H1 (cell line): ENCODE results near the gene GABRB2. TPM values are rescaled to one million over a fixed set of nuclear protein-coding genes. Genes with fewer than 3 reads are reported as not detected.

Experiments used
- CTCF ChIA-PET: fragments of 300-600 bp; sonication (Branson Sonifier 250); formaldehyde crosslinking; loops from one replicate; lab custom pipeline; 2021; ENCODE audit not compliant: partially characterized antibody; lab: Charles Lee
- POLR2A ChIA-PET: fragments of 300-600 bp; sonication (Branson Sonifier 250); formaldehyde crosslinking; loops from one replicate; lab custom pipeline; 2021; ENCODE audit warnings: inconsistent platforms; ENCODE audit not compliant: partially characterized antibody; lab: Charles Lee
- DNase-seq, 2 experiments: peaks; one replicate each; pipeline versions ENCODE4 v3.0.0 to v3.0.0-alpha.2; 2010 to 2022; ENCODE audit warnings: low spot score in 2 of 2, low read depth in 1 of 2, mixed read lengths in 1 of 2
- FAIRE-seq: peaks from 2 replicates; lab custom pipeline; 2011; peaks lifted over from hg19 to GRCh38; lab: Jason Lieb, UNC
- H2AFZ ChIP-seq: 2 replicates; pipeline ENCODE4 v1.8.1; 2012; ENCODE audit warnings: low read length, inconsistent platforms
- H2AK5ac ChIP-seq: 2 replicates; pipeline ENCODE4 v1.6.1; 2013; ENCODE audit warnings: low read depth, low read length
- H2BK120ac ChIP-seq: replicated peaks from 2 replicates; pipeline ENCODE3; 2013; ENCODE audit warnings: low read depth, low read length, inconsistent platforms
- H2BK12ac ChIP-seq: 2 replicates; pipeline ENCODE4 v1.6.1; 2013; ENCODE audit warnings: low read depth, low read length
- H2BK15ac ChIP-seq: 2 replicates; pipeline ENCODE4 v1.6.1; 2013; ENCODE audit warnings: low read length
- H2BK20ac ChIP-seq: 2 replicates; pipeline ENCODE4 v1.6.1; 2013; ENCODE audit warnings: low read length
- H2BK5ac ChIP-seq: 2 replicates; pipeline ENCODE4 v1.6.1; 2013; ENCODE audit warnings: low read depth, low read length
- H3K14ac ChIP-seq: 2 replicates; pipeline ENCODE4 v1.6.1; 2013; ENCODE audit warnings: inconsistent platforms; ENCODE audit not compliant: insufficient read length
- H3K18ac ChIP-seq: 2 replicates; pipeline ENCODE4 v1.6.1; 2013; ENCODE audit warnings: low read length; ENCODE audit errors: extremely low read depth
- H3K23ac ChIP-seq: 2 replicates; pipeline ENCODE4 v1.6.1; 2013; ENCODE audit warnings: inconsistent platforms; ENCODE audit not compliant: insufficient read length
- H3K23me2 ChIP-seq: 2 replicates; pipeline ENCODE4 v1.6.1; 2013; ENCODE audit warnings: low read depth, low read length
- H3K27ac ChIP-seq: 2 replicates; pipeline ENCODE4 v1.6.1; 2011; ENCODE audit warnings: low read depth, low read length, inconsistent platforms
- H3K27me3 ChIP-seq, 4 experiments: replicated peaks in 1 of 4; 1 replicate in 1 of 4; 2 replicates in 3 of 4; pipeline versions ENCODE4 v1.6.1 to v1.8.1; 2011 to 2013; ENCODE audit warnings: low read length in 3 of 4, mild to moderate bottlenecking in 3 of 4, inconsistent platforms in 2 of 4, mixed read lengths in 2 of 4, moderate library complexity in 1 of 4; ENCODE audit not compliant: control insufficient read depth in 3 of 4, insufficient read depth in 3 of 4; ENCODE audit errors: extremely low read depth in 1 of 4
- H3K36me3 ChIP-seq, 4 experiments: 2 replicates each; pipeline versions ENCODE4 v1.6.1 to v1.8.1; 2011 to 2013; ENCODE audit warnings: mild to moderate bottlenecking in 4 of 4, low read length in 3 of 4, moderate library complexity in 2 of 4, control low read depth in 1 of 4, inconsistent platforms in 1 of 4; ENCODE audit not compliant: insufficient read depth in 4 of 4, control insufficient read depth in 2 of 4
- H3K4ac ChIP-seq: replicated peaks from 2 replicates; pipeline ENCODE3; 2013; ENCODE audit warnings: low read length, low read depth, mixed read lengths, inconsistent platforms; ENCODE audit not compliant: insufficient read length
- H3K4me1 ChIP-seq, 4 experiments: replicated peaks in 1 of 4; 1 replicate in 1 of 4; 2 replicates in 3 of 4; pipeline versions ENCODE4 v1.6.1 to v1.8.1; 2011 to 2013; ENCODE audit warnings: low read length in 3 of 4, inconsistent platforms in 2 of 4, mixed read lengths in 1 of 4; ENCODE audit not compliant: insufficient read depth in 4 of 4, control insufficient read depth in 3 of 4
- H3K4me2 ChIP-seq, 2 experiments: 2 replicates each; pipeline versions ENCODE4 v1.6.1 to v1.8.1; 2011 to 2013; ENCODE audit warnings: low read depth in 2 of 2, low read length in 2 of 2, control low read depth in 1 of 2, inconsistent platforms in 1 of 2, mild to moderate bottlenecking in 1 of 2; ENCODE audit not compliant: insufficient read depth in 1 of 2
- H3K4me3 ChIP-seq, 4 experiments: fragments of 200-600, 300-600 bp in 1 of 4; sonication (generic), shearing (Covaris generic), sonication (Bioruptor Twin) in 1 of 4; 2 replicates each; pipeline versions ENCODE4 v1.5.1 to v1.8.1; 2011 to 2016; ENCODE audit warnings: low read length in 4 of 4, low read depth in 3 of 4, control low read depth in 2 of 4, inconsistent platforms in 2 of 4, mild to moderate bottlenecking in 2 of 4, mixed read lengths in 1 of 4, moderate library complexity in 1 of 4; ENCODE audit not compliant: insufficient read depth in 2 of 4; ENCODE audit errors: extremely low read depth in 1 of 4
- H3K56ac ChIP-seq: replicated peaks from 2 replicates; pipeline ENCODE3; 2013; ENCODE audit warnings: low read depth, mild to moderate bottlenecking, mixed read lengths, low read length, inconsistent platforms; ENCODE audit not compliant: insufficient read length
- H3K79me1 ChIP-seq: 2 replicates; pipeline ENCODE4 v1.6.1; 2013; ENCODE audit warnings: low read depth, low read length, control low read depth
- H3K79me2 ChIP-seq, 2 experiments: 2 replicates each; pipeline versions ENCODE4 v1.6.1 to v1.8.1; 2012 to 2013; ENCODE audit warnings: low read length in 2 of 2, mild to moderate bottlenecking in 2 of 2, inconsistent platforms in 1 of 2; ENCODE audit not compliant: insufficient read depth in 2 of 2, control insufficient read depth in 1 of 2
- H3K9ac ChIP-seq, 4 experiments: replicated peaks in 1 of 4; 1 replicate in 1 of 4; 2 replicates in 3 of 4; pipeline versions ENCODE4 v1.6.1 to v1.8.1; 2011 to 2013; ENCODE audit warnings: low read depth in 3 of 4, low read length in 3 of 4, control low read depth in 2 of 4, mild to moderate bottlenecking in 2 of 4, moderate library complexity in 2 of 4, inconsistent platforms in 1 of 4; ENCODE audit errors: extremely low read depth in 1 of 4
- H3K9me3 ChIP-seq, 2 experiments: 2 replicates each; pipeline versions ENCODE4 v1.6.1 to v1.8.1; 2012 to 2013; ENCODE audit warnings: mild to moderate bottlenecking in 2 of 2, moderate library complexity in 2 of 2, control low read depth in 1 of 2, inconsistent platforms in 1 of 2, low read depth in 1 of 2, low read length in 1 of 2, mixed read lengths in 1 of 2; ENCODE audit not compliant: insufficient read depth in 2 of 2
- H4K20me1 ChIP-seq, 2 experiments: replicated peaks in 1 of 2; 2 replicates each; pipeline versions ENCODE3 to v1.8.1; 2011 to 2013; ENCODE audit warnings: inconsistent platforms in 2 of 2, low read length in 2 of 2, mild to moderate bottlenecking in 1 of 2; ENCODE audit not compliant: insufficient read depth in 2 of 2, control insufficient read depth in 1 of 2
- H4K5ac ChIP-seq: 2 replicates; pipeline ENCODE4 v1.6.1; 2013; ENCODE audit warnings: low read length, low read depth, mixed read lengths, inconsistent platforms; ENCODE audit not compliant: insufficient read length
- H4K8ac ChIP-seq: 2 replicates; pipeline ENCODE4 v1.8.0; 2013; ENCODE audit warnings: mild to moderate bottlenecking, moderate library complexity, low read length, inconsistent platforms; ENCODE audit not compliant: insufficient read depth; ENCODE audit errors: extremely low read depth
- H4K91ac ChIP-seq: replicated peaks from 2 replicates; pipeline ENCODE3; 2013; ENCODE audit warnings: low read length, mixed read lengths, inconsistent platforms; ENCODE audit not compliant: insufficient read length
- E2F6 ChIP-seq: IDR thresholded peaks from 2 replicates; pipeline ENCODE4 v1.6.1; 2012; ENCODE audit warnings: inconsistent platforms
- JUN ChIP-seq: IDR thresholded peaks from 2 replicates; pipeline ENCODE4 v1.6.1; 2011; ENCODE audit warnings: low read depth, mild to moderate bottlenecking, improper control_type of control experiment, low read length
- KDM5A ChIP-seq: fragments of 200-600 bp; IDR thresholded peaks from 2 replicates; pipeline ENCODE4 v1.7.1; 2012; ENCODE audit warnings: mild to moderate bottlenecking, low read length, inconsistent platforms, mixed read lengths
- NRF1 ChIP-seq: IDR thresholded peaks from 2 replicates; pipeline ENCODE4 v1.6.1; 2011; ENCODE audit warnings: mild to moderate bottlenecking, low read depth, low read length, improper control_type of control experiment
- PHF8 ChIP-seq: fragments of 200-600 bp; sonication (generic); conservative IDR thresholded peaks from 2 replicates; pipeline ENCODE4 v1.7.1; 2012; ENCODE audit warnings: low read depth, mild to moderate bottlenecking, inconsistent platforms, low read length, moderate library complexity
- RAD21 ChIP-seq, 2 experiments: IDR thresholded peaks in 1 of 2; conservative IDR thresholded peaks in 1 of 2; 2 replicates each; pipeline ENCODE4 v1.6.1; 2011; ENCODE audit warnings: low read depth in 2 of 2, low read length in 2 of 2, improper control_type of control experiment in 1 of 2, inconsistent platforms in 1 of 2, mild to moderate bottlenecking in 1 of 2, moderate library complexity in 1 of 2
- SIN3A ChIP-seq, 2 experiments: IDR thresholded peaks in 1 of 2; conservative IDR thresholded peaks in 1 of 2; 2 replicates each; pipeline ENCODE4 v1.6.1; 2011 to 2012; ENCODE audit warnings: low read length in 2 of 2, improper control_type of control experiment in 1 of 2, low read depth in 1 of 2, mild to moderate bottlenecking in 1 of 2
- WGBS, 2 experiments: shearing (Covaris generic) in 1 of 2; methylation state at CpG; one replicate each; pipeline versions ENCODE4 v1.1.6 to v1.1.7; 2013 to 2015; ENCODE audit warnings: low lambda C conversion rate in 2 of 2, mixed read lengths in 2 of 2, inconsistent platforms in 1 of 2, low coverage in 1 of 2, missing lambda C conversion rate in 1 of 2; ENCODE audit not compliant: insufficient replicate concordance in 2 of 2, insufficient coverage in 1 of 2, insufficient read length in 1 of 2; ENCODE audit errors: extremely low coverage in 1 of 2, missing lambda C conversion rate in 1 of 2; 5-methylcytosine and 5-hydroxymethylcytosine counted together
- polyA plus RNA-seq, 7 experiments: library from polyadenylated mRNA; depleted of rRNA in 3 of 7; stranded (reverse) in 5 of 7; unstranded in 2 of 7; fragments of >200 nt in 5 of 7; fragments of 200-250 nt in 2 of 7; gene quantifications; 1 replicate in 5 of 7; 2 replicates in 1 of 7; 4 replicates in 1 of 7; pipeline versions ENCODE4 v1.2.1 to v1.2.3, GENCODE V29; 2011 to 2013; ENCODE audit warnings: missing spikeins in 2 of 7, mixed read lengths in 2 of 7
- total RNA-seq: library from RNA; stranded (reverse); fragmentation: NEBNext Ultra II Directional; extraction: Animal tissue kit (Norgen Biotek cat#: 25700); gene quantifications from 2 replicates; pipeline ENCODE4 v1.2.1, GENCODE V29; 2021

The GABRB2 gene
- total and polyA plus RNA-seq, 2 of the 8 experiments (the other 6 are each of a cell fraction or from before 2014, with no cell fraction given): 0.54 to 1.9 TPM

- no peak overlapping the region for H4K91ac ChIP-seq
- H2BK20ac ChIP-seq: no peak overlapping the region
- no peak overlapping the region for H2BK5ac ChIP-seq
- H2BK15ac ChIP-seq: no peak overlapping the region
- ChIA-PET POLR2A (no interaction called here), CTCF (interaction anchor here (1.0 kb wide), 1 partner anchor 271 kb away, joined by 3 read pairs; no protein-coding TSS in a partner anchor)
- no peak overlapping the region for H3K27ac ChIP-seq
- H4K8ac ChIP-seq: no peak overlapping the region
- H3K23me2 ChIP-seq: no peaks in the 10 kb centered on the region
- FAIRE-seq (no peak), DNase-seq (no peak)
- H2BK120ac ChIP-seq: no peak overlapping the region
- H4K5ac ChIP-seq: no peak overlapping the region
- H2AK5ac ChIP-seq: no peak overlapping the region
- no peak overlapping the region for H2BK12ac ChIP-seq
- H3K27me3 ChIP-seq: no peaks in the 10 kb centered on the region
- H3K4ac ChIP-seq: no peak overlapping the region
- no peaks in the 10 kb centered on the region for H3K9me3 ChIP-seq
- H3K79me1 ChIP-seq: no peaks in the 10 kb centered on the region
- H3K4me1 ChIP-seq: no peaks in the 10 kb centered on the region
- H3K56ac ChIP-seq: no peak overlapping the region
- no peak overlapping the region for H2AFZ ChIP-seq
- no peak overlapping the region for H3K9ac ChIP-seq
- no peak overlapping the region; the same call in 1 of the 2 replicates for H3K18ac ChIP-seq
- H3K36me3 ChIP-seq: no peaks in the 10 kb centered on the region
- no peaks in the 10 kb centered on the region for H4K20me1 ChIP-seq
- H3K4me2 ChIP-seq: no peak overlapping the region
- no peaks in the 10 kb centered on the region for H3K79me2 ChIP-seq
- H3K4me3 ChIP-seq: no peak overlapping the region
- no peak overlapping the region for H3K23ac ChIP-seq
- 82% methylated on average over 3 of the region's 3 CpGs; no CpG with 5 or more reads in 1 of the 2 experiments for WGBS, 2 experiments
- no peak overlapping the region for H3K14ac ChIP-seq
- no peak for TF ChIP-seq PHF8
- no peak for TF ChIP-seq KDM5A
- TF ChIP-seq RAD21 (IDR thresholded peaks at IDR 0.05 in 1 of 2, conservative IDR thresholded peaks at IDR 0.05 in 1 of 2; ENCODE audit: low read depth in 2 of 2, low read length in 2 of 2): no peak
- TF ChIP-seq E2F6: no peak
- TF ChIP-seq SIN3A (conservative IDR thresholded peaks at IDR 0.05 in 1 of 2, IDR thresholded peaks at IDR 0.05 in 1 of 2; ENCODE audit: low read depth in 1 of 2, low read length in 2 of 2): no peak
- no peak for TF ChIP-seq NRF1
- no peak for TF ChIP-seq JUN
These were observed 232.5 kb downstream of the GABRB2 start for GRCh38 chr5:161314033-161314432.
